DMS79 treated with DMSO at 0.1 percent for 48 hours (cell line): ENCODE measurements around the gene PEMT.

Experiments
- DNase-seq: peaks from one replicate; lab custom pipeline; 2025; lab: John Stamatoyannopoulos, UW

Gene PEMT

DNA sequence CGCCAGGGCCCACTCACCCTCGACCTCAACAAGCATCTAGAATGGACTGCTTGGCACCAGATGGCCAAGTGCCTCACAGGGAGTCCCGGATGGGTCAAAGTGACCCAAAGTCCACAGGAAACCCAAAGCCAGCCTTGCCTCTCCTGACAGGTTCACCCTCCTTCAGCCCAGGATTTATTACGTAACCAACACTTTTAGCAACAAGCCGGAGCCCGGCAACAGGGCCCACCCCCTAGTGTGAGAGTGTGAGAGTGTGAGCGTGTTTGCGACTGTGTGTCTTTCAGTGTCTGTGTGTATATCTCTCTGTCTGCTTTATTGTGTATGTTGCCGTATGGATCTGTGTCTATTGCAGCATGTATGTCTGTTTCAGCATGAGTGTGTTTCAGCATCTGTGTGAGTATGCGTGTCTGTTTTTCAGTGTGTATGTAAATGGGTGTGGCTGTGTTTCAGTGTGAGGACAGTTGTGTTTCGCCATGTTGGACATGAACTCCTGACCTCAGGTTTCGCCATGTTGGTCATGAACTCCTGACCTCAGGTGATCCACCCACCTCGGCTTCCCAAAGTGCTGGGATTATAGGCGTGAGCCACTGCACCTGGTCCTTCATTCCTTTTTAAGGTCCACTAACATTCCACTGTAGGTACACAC, 13.7 kb upstream of the PEMT start:
- DNase-seq: no peak

GRCh38 chr17:17603895-17604225, 12.4 kb upstream of the PEMT start:
- DNase-seq: no peak

DNA sequence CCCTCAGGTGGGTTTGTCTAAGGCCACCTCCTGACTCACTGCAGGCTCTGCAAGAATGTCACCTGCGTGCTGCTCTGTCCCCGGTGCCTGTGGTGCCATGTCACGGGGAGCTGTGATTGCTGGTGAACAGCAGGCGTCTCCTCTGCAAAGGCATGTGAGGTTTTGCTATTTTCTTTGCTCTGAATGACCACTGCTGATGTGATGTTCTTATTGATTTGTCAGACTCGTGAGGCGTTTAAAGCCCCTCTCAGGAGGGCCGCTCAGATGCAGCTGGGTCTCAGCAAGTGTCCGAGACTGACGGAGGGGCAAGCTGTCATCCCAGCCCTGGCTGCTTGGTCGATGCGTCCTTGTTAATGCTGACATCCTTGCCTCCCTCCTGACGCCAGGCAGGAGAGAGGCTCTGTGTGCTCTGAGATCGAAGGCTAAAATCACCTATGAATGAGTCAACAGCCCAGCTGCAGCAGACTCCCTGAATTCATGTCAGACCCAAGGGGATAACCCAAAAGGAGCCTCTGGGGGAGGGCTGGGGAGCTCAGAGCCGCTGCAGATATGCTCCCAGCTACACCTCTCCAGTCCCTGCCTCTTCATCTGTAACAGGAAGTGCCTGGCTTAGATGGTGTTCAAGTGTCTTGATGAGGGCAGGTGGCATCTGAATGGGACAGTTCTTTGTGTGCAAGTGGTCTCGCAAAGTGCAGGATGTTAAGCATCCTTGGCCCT, 11.8 kb upstream of the PEMT start:
- peak; percentile 57 for DNase-seq

- DNase-seq: no peak
These were observed 8.5 kb upstream of the PEMT start for GRCh38 chr17:17599965-17600364.

DNA sequence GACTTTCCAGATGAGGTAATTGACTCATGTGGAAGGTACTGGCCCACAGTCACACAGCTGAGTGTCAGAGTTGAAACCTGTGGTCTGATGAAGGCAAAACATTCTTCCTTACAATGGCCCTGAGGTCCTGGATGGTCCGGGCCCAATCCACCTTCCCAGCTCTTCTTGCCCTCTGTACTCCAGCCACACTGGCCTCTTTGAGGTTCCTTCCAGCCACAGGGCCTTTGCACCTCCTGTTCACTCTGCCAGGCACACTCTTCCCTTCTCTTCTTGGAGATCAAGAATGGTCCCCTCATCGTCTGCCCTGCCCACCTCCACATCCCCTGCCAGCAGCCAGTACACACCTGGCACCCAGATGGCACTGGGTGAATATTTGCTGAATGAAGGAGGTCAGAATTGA, 6.5 kb upstream of the PEMT start:
- DNase-seq: no peak

DNA sequence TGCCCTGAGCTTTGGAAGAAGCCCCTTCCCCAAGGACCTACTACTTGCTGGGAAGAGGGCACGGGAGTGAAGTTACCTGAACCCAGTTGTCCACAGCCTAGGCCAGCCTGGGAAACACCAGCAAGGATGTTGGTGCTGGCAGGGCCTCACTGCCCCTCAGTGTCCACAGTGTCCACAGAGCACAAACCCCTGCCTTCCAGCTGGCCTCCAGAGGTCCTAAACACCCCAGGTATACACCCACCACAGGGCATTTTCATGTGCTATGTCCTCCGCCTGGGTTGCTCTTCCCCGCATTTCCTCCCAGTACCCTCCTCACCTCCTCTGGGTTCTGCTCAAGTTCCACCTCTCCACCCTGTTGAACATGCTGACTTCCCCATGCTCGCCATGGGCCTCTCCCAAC, 4.2 kb upstream of the PEMT start:
- no peak for DNase-seq

DNA sequence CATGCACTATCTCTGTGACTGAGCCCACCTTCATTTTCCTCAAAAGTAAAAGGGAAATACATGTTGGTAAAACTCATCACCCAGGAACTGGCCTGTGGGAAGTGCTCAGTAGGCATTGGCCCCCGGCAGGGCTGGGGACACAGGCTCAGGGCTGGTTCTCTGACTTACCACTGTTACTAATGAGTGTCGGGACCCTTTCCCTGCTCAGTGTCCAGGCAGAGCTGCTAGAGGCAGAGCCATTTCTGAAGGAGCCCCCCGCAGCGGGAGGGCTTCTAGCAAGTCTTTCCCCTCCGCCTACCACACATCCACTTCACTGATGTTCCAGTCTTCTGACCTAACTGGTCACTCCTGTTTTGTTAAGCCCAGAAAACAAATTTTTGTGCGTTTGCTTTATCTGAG, 1.7 kb upstream of the PEMT start:
- DNase-seq: no peak

DNA sequence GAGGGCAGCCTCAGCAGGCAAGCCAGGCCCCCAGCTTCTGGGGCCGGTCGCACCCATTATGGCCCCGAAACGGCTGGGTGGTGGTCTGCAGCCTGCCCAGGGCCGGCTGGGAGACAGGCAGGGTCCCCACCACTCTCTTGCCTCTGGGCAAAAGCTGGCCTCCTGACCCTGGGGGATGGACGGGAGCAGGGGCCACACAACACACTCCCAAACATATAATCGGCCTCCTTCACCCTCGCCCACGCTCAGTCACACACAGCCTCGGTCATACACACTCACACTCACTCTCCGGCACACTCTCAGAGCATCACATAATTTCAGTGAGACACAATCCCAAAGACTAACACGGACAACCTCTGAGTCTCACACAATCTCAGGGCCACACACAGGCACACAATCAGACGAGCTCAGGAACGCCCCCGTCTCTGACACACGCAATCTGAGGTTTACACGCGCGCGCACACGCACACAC, 589 bp downstream of the PEMT start:
- no peak for DNase-seq

GRCh38 chr17:17590141-17590751, 1.3 kb downstream of the PEMT start:
- DNase-seq: no peak

GRCh38 chr17:17587614-17588337, 3.7 kb downstream of the PEMT start:
- no peak for DNase-seq

GRCh38 chr17:17582372-17582771, 9.1 kb downstream of the PEMT start:
- DNase-seq: no peak

- DNase-seq: no peak
These were observed 10.0 kb downstream of the PEMT start for GRCh38 chr17:17581509-17581908.

DNA sequence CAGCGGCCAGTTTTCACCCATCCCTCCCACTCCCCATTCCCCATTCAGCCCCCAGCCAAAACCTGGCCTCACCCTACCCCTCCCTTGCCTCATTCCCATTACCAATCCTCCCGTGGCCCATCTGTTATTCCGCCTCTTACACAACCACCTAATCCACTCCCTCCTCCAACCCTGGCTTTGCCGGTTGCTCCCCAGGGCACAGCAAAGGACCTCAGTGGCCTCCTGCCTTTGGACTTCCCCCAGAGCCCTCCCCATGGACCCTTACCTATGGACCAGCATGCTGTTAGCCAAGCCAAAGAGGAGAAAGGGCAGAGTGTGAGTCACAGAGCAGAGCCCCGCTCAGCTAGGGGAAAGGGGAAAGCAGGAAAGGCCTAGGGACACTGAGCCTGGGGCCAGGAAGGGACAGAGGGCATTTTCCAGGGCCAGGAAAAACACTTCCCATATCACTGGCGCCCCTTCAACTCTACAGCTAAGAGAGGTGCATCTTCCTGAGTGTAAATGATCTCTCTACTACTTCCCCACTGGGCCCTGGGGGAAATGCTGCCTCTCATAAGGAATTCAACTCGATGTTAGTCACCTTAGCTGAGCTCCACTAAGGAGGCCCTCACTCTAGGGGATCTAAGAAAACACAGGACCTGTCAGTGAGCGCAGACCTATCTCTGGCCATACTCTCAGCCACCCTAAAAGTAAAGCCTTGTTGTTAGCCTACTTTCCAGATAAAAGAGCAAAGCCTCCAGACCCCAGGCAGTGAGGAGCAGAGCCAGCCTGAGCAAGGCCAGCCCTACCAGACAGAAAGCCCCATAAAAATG, 10.6 kb downstream of the PEMT start:
- DNase-seq: no peak

DNA sequence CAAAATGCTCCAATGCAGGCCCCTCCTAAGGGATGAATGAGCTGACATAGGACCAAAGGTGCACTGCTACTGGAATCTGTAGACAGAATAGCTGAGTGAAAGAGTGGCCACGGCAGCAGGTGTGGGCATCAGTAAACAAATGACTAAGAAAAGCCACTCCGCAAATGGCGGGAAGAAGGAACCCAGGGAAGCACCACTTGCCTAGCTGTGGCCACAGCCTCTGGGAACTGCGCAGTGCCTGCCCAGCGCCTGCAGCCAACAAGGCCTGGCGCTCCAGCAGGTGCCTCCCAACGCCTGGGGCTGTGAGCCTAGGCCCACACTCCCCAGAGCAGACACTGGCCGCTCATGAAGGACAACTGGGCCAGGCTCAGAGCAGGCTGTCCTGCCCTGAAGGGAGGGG, 11.8 kb downstream of the PEMT start:
- DNase-seq: no peak

DNA sequence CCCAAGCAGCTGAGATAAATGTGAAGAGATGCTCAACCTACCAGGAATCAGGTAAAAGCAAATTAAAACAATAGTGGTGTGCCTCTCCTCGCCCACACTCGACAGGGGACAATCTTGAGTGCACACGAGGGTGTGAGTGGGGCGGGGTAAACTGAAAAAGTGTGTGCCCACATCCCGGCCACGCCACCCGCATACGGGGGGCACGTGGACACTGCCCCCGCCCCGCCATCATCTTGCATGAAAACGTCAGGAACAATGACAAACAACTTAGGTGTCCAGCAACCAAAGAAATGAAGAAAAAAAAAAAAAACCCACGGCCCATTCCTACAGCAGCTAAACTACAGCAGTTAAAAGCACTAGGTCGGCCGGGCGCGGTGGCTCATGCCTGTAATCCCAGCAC, 14.1 kb downstream of the PEMT start:
- DNase-seq: no peak

DNA sequence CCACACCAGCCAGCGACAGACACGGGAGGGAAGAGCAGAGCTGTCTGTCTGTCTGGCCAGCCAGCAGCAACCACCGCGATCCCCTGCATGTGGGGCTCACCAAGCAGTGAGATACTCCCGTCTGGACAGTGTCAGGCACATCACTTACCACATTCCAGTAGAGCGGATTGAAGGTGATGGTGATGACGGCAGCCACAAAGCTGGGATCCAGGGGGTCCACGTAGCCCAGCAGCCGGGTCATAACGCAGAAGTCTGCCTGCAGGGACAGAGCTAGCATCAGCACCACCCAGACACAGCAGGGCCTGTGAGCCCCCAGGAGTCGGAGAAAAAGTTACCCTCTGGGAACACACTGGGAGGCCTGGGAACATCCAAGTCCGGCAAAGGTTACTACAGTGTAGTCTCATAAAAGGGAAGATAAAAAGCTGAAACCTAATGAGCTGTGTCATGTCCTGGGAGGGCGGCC, 14.7 kb downstream of the PEMT start:
- DNase-seq: no peak

DNA sequence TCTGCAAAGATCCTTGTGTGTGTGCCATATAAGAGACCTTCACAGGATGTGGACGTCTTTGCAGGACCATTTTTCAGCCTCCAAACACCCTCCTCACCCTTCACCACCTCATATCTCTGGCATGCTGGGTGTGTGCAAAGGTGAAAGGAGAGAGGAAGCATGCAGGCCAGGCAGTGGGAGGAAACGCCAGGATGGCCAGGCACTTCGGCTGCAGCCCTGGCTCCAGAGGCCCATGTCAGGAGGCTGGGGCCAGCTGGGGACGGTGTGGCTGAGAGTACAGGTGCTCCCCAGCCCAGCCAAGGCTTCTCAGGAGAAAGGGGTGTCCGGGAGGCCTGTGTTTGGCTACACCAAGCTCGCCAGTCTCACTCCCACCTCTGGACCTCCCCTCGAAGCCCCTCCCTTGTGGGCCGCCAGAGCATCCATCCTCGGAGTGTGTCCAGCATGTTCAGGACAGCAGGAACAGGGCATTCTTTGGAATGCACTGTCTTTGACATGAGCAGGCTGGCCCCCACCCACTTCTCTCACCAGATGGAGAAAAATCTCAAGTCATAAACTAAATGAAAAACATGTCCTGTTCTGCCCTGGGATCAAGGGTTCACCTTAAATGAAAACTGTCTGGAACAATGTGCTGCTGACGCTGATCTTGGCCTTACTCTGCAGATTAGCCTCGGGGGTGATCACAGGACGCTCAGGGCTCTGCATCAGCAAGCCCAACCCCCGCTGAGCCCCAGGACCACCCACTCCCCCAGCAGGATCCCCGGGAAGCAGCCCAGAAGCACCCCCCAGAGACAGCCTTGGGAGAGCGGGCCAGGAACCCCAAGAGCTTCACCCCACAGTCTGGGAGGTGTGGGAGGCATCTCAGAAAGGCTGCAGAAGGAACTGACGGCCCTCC, 15.9 kb downstream of the PEMT start:
- no peak for DNase-seq

GRCh38 chr17:17573912-17574311, 17.6 kb downstream of the PEMT start:
- DNase-seq: no peak

- DNase-seq: no peak
These were observed 19.3 kb downstream of the PEMT start for GRCh38 chr17:17572010-17572785.
